ENCODE measurements around the gene TBC1D22A.
"Not testable (repeated sequence)": the region's sequence is repeated elsewhere in the genome, so short reads cannot be mapped to it uniquely, and the experiment has no call there.

Gene TBC1D22A

DNA sequence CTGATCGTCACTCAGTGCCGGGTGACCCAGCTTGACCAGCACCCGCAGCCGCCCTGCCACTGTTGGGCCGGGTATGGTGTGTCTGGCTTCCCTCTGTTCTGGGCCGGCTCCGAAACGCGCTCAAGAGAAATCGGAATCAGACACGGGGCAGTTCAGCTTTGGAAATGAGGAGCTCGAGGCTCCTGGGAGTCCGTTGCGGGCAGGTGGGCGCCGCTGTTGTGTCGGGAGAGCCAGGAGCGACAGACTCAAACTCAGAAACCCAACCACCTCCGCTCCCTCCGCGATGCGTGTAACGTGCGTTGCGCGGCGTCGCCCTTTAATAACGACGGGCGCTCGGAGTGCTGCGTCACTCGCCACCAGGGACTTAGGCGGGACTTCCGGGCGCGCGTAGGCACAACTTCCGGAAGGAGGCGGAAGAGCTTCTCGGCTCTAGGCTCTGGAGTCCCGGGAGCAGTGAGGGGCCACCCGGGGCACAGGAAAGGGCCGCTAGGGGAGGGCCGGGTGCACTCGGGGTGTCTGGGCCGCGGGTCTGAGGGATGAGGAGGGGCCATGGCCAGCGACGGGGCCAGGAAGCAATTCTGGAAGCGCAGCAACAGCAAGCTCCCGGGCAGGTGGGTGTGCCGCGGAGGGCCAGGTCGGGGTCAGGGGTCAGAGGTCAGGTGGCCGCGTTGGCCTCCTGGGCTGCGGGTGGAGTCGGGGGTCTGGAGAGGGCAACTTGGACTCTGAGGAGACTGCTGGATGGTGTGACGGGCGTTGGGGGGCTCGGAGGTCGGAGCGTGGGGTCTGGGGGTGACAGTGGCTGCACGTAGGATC, at the start of gene TBC1D22A:
Gene TBC1D22A, plus strand, starts transcription at position 413 of the 813 bp plus-strand sequence. Its CDS starts 137 bp downstream, at position 550.
- peak; percentile 96 for DNase-seq (ENCODE audit: low spot score)

GRCh38 chr22:46714550-46714949, 47.9 kb upstream of the TBC1D22A start:
- no peak for DNase-seq (ENCODE audit: low spot score)

GRCh38 chr22:46719921-46720320, 42.5 kb upstream of the TBC1D22A start:
- DNase-seq (ENCODE audit: low spot score), result no peak

- no peak for DNase-seq (ENCODE audit: low spot score)
These were observed 40.9 kb upstream of the TBC1D22A start for GRCh38 chr22:46721501-46722085.

- no peak for DNase-seq (ENCODE audit: low spot score)
These were observed 38.6 kb upstream of the TBC1D22A start for GRCh38 chr22:46723882-46724281.

DNA sequence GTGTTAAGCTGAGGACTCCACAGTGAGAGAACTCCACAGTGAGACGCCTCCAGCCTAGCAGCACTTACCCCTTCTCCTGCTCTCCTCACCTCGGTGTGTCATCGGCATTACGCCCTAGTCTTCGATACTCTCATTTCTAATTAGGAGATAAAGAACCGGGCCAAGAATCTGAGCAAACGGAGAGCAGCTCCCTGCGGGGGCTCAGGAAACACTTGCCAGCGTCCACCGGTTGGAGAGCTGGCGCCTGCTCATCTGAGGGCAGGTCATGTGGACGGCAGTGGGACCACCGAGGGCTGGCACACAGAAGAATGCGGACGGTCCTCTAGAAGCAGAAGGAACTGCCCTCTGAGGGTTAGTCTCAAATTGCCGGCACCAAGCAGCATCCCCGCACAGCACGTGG, 37.4 kb upstream of the TBC1D22A start:
- no peak for DNase-seq (ENCODE audit: low spot score)

DNA sequence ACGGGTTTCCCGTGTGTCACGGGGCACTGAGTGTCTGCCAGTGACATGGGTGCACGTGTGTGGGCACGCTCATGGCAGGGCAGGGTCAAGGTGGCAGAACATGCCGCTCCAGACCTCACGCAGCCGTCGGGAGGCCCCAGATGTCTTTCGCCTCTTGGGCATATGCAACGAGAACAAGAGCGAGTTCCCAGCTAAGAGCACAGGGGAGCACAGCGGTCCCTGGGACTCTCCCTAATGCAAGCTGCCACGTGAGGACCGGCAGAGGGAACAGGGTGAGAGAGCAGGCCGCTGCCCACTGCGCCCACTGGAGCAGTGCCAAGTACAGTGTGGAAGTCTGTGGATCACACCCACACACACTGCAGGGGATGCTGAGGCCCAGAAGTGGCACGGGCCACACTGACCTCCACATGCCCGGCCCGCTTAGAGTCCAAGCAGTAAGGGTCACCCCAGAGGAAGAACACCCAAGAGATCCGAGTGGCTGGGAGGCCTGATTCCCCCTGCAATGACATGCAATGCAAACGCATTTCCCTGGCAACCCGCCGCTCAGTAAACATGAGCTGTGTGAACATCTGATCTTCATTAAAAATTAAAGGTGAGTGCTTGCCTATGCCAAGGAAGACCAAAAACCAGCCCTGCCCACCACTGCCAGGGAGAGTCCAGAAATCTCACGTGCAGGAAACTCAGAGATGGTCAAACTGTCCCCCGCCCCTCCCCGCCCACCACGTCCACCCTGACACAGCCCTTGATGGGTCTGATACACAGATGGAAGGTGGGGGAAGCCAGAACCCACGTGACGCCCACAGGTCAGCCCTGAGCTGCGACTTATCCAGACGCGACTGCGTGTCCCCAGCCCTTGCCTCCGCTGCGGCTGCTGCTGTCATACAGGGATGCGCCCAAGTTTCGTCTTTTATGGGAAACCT, 36.1 kb upstream of the TBC1D22A start:
- DNase-seq (ENCODE audit: low spot score), result no peak

- no peak for DNase-seq (ENCODE audit: low spot score)
These were observed 35.5 kb upstream of the TBC1D22A start for GRCh38 chr22:46726986-46727317.

DNA sequence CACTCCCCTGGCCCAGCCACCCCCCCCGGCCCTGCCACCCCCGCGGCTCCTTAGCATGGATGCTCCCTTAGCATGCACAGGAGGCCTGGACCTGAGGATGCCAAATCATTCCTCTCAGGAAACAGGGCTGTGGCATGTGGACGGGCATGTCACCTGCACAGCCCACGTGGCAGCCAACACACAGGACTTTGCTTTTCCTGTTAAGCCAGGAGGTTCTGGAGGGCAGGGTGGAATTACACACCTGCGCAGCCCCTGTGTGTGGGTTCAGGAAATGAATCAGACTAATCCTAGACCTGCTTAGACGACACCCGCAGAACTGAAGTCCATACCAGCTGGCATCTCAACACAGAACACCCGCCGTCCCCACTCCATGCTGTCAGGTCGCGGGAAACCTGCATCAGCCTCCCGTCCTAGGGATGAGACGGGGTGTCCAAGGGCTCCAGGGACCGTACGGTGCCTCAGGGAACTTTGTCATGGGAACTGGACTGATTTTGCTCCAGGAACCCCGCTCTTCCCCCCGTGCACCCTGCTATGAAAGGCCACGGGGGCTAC, 34.6 kb upstream of the TBC1D22A start:
- no peak for DNase-seq (ENCODE audit: low spot score)

- no peak for DNase-seq (ENCODE audit: low spot score)
These were observed 34.0 kb upstream of the TBC1D22A start for GRCh38 chr22:46728470-46728869.

- DNase-seq (ENCODE audit: low spot score), result no peak
These were observed 31.7 kb upstream of the TBC1D22A start for GRCh38 chr22:46730568-46731245.

GRCh38 chr22:46731246-46732040, 31.0 kb upstream of the TBC1D22A start:
- peak; percentile 84 for DNase-seq (ENCODE audit: low spot score)

GRCh38 chr22:46732041-46732379, 30.4 kb upstream of the TBC1D22A start:
- DNase-seq (ENCODE audit: low spot score), result no peak

- no peak for DNase-seq (ENCODE audit: low spot score)
These were observed 29.9 kb upstream of the TBC1D22A start for GRCh38 chr22:46732513-46732912.

DNA sequence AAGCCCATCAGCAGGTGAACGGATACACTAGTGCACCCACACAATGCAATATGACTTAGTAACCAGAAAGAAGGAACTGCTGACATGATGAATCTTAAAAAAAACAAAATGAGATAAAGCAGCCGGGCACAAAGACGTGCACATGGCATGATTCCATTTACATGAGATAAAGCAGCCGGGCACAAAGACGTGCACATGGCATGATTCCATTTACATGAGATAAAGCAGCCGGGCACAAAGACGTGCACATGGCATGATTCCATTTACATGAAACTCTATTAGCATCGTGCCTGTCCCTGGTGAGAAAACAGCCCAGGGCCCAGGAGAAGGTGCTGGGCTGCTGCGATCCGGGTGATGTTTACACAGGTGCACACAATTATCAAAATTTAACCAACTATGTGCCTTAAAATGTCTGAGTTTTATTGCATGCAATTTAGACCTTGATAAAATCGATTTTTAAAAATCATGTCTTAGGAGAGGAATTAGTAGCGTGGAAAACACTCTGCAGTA, 28.2 kb upstream of the TBC1D22A start:
- DNase-seq (ENCODE audit: low spot score), result not testable (repeated sequence)

GRCh38 chr22:46734830-46735453, 27.5 kb upstream of the TBC1D22A start:
- peak; percentile 30 for DNase-seq (ENCODE audit: low spot score)

- DNase-seq (ENCODE audit: low spot score), result no peak
These were observed 26.5 kb upstream of the TBC1D22A start for GRCh38 chr22:46735747-46736608.

GRCh38 chr22:46736705-46737104, 25.7 kb upstream of the TBC1D22A start:
- no peak for DNase-seq (ENCODE audit: low spot score)
